ENCODE results near the gene PCDHGB4.

Gene PCDHGB4

GRCh38 chr5:141439411-141440141 is 52.1 kb downstream of the PCDHGB4 start:
- no peaks in the 10 kb centered on the region for H3K36me3 ChIP-seq (ENCODE audit: insufficient read depth, low read length)
- no peaks in the 10 kb centered on the region for H3K4me1 ChIP-seq (ENCODE audit: control insufficient read depth, insufficient read depth, low read length, unreplicated experiment)
- no peak overlapping the region for H2AFZ ChIP-seq (ENCODE audit: low read length, unreplicated experiment)
- H3K27ac ChIP-seq (ENCODE audit: low read depth, low read length): no peak overlapping the region
- no peak overlapping the region for H3K4me3 ChIP-seq (ENCODE audit: low read depth, low read length)
- no peaks in the 10 kb centered on the region for H3K27me3 ChIP-seq (ENCODE audit: insufficient read depth, low read length)
- H3K79me2 ChIP-seq (ENCODE audit: control insufficient read depth, insufficient read depth, low read length, unreplicated experiment): no peaks in the 10 kb centered on the region
